ENCODE measurements around the gene ACAA2.

DNA sequence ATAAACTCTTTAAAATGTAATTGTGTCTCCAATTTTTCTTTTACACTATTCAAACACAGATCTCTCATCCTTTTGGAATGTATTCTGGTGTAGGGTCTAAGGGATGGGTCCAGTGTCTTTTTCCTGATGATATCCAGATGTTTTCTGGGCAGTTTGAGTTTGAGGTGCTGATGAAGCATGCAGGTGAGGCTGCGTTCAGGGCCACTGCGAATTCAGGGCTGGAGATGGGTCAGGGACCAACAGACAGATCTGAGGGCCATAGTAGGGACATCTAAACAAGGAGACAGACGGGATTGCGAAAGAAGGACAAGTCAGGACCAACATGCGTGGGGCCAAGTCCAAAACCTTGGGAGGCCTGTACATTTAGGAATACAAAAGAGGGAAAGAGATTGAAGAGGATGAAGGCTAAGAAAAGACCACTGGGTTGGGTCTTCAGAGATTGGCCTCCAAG is 70.2 kb downstream of the ACAA2 start:
- TF ChIP-seq, protein P1, sequence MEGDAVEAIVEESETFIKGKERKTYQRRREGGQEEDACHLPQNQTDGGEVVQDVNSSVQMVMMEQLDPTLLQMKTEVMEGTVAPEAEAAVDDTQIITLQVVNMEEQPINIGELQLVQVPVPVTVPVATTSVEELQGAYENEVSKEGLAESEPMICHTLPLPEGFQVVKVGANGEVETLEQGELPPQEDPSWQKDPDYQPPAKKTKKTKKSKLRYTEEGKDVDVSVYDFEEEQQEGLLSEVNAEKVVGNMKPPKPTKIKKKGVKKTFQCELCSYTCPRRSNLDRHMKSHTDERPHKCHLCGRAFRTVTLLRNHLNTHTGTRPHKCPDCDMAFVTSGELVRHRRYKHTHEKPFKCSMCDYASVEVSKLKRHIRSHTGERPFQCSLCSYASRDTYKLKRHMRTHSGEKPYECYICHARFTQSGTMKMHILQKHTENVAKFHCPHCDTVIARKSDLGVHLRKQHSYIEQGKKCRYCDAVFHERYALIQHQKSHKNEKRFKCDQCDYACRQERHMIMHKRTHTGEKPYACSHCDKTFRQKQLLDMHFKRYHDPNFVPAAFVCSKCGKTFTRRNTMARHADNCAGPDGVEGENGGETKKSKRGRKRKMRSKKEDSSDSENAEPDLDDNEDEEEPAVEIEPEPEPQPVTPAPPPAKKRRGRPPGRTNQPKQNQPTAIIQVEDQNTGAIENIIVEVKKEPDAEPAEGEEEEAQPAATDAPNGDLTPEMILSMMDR (IDR thresholded peaks at IDR 0.05; ENCODE audit: low read depth, low read length, missing input control): no peak
- TF ChIP-seq NR2F2 (IDR thresholded peaks at IDR 0.05) (no peak), TAF1 (conservative IDR thresholded peaks at IDR 0.05) (no peak), HNF4A (conservative IDR thresholded peaks at IDR 0.05) (no peak), EGR1 (IDR thresholded peaks at IDR 0.05; ENCODE audit: low read depth in 2 of 2) (no peak), FOXA1 (IDR thresholded peaks at IDR 0.05) (no peak), RAD21 (IDR thresholded peaks at IDR 0.05) (no peak), YY1 (IDR thresholded peaks at IDR 0.05) (no peak), JUND (IDR thresholded peaks at IDR 0.05) (no peak), GABPA (IDR thresholded peaks at IDR 0.05 in 1 of 2, conservative IDR thresholded peaks at IDR 0.05 in 1 of 2) (no peak)
- TF ChIP-seq, protein P2, sequence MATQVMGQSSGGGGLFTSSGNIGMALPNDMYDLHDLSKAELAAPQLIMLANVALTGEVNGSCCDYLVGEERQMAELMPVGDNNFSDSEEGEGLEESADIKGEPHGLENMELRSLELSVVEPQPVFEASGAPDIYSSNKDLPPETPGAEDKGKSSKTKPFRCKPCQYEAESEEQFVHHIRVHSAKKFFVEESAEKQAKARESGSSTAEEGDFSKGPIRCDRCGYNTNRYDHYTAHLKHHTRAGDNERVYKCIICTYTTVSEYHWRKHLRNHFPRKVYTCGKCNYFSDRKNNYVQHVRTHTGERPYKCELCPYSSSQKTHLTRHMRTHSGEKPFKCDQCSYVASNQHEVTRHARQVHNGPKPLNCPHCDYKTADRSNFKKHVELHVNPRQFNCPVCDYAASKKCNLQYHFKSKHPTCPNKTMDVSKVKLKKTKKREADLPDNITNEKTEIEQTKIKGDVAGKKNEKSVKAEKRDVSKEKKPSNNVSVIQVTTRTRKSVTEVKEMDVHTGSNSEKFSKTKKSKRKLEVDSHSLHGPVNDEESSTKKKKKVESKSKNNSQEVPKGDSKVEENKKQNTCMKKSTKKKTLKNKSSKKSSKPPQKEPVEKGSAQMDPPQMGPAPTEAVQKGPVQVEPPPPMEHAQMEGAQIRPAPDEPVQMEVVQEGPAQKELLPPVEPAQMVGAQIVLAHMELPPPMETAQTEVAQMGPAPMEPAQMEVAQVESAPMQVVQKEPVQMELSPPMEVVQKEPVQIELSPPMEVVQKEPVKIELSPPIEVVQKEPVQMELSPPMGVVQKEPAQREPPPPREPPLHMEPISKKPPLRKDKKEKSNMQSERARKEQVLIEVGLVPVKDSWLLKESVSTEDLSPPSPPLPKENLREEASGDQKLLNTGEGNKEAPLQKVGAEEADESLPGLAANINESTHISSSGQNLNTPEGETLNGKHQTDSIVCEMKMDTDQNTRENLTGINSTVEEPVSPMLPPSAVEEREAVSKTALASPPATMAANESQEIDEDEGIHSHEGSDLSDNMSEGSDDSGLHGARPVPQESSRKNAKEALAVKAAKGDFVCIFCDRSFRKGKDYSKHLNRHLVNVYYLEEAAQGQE (IDR thresholded peaks at IDR 0.05): no peak
- TF ChIP-seq, protein P3, sequence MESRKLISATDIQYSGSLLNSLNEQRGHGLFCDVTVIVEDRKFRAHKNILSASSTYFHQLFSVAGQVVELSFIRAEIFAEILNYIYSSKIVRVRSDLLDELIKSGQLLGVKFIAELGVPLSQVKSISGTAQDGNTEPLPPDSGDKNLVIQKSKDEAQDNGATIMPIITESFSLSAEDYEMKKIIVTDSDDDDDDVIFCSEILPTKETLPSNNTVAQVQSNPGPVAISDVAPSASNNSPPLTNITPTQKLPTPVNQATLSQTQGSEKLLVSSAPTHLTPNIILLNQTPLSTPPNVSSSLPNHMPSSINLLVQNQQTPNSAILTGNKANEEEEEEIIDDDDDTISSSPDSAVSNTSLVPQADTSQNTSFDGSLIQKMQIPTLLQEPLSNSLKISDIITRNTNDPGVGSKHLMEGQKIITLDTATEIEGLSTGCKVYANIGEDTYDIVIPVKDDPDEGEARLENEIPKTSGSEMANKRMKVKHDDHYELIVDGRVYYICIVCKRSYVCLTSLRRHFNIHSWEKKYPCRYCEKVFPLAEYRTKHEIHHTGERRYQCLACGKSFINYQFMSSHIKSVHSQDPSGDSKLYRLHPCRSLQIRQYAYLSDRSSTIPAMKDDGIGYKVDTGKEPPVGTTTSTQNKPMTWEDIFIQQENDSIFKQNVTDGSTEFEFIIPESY (IDR thresholded peaks at IDR 0.05): no peak
- TF ChIP-seq, protein P4, sequence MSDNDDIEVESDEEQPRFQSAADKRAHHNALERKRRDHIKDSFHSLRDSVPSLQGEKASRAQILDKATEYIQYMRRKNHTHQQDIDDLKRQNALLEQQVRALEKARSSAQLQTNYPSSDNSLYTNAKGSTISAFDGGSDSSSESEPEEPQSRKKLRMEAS (IDR thresholded peaks at IDR 0.05): no peak
- TF ChIP-seq, protein P5, sequence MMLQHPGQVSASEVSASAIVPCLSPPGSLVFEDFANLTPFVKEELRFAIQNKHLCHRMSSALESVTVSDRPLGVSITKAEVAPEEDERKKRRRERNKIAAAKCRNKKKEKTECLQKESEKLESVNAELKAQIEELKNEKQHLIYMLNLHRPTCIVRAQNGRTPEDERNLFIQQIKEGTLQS (IDR thresholded peaks at IDR 0.05): no peak
